Testis (tissue), 3 donors: ENCODE measurements around the gene REC8. TPM values are rescaled to one million over a fixed set of nuclear protein-coding genes. Genes with fewer than 3 reads are reported as not detected.
A peak's percentile ranks its signal among the peaks of the same experiment; 100 is the strongest.

Experiments
- DNase-seq: peaks from one replicate; pipeline ENCODE4 v3.0.0-alpha.2; 2019
- H3K27ac ChIP-seq, 2 donors: fragments of 200-600 bp; sonication (generic); one replicate each; pipeline ENCODE4 v1.5.1; 2019
- H3K27me3 ChIP-seq: fragments of 200-600 bp; sonication (generic); one replicate; pipeline ENCODE4 v1.5.1; 2019
- H3K36me3 ChIP-seq: fragments of 200-600 bp; sonication (generic); one replicate; pipeline ENCODE4 v1.5.1; 2017; ENCODE audit warnings: low read depth; ENCODE audit errors: missing control alignments
- H3K4me1 ChIP-seq: fragments of 200-600 bp; sonication (generic); one replicate; pipeline ENCODE4 v1.5.1; 2019
- H3K4me3 ChIP-seq, 2 donors: fragments of 200-600 bp; sonication (generic); one replicate each; pipeline ENCODE4 v1.5.1; 2017 to 2019
- H3K9me3 ChIP-seq: fragments of 200-600 bp; sonication (generic); one replicate; pipeline ENCODE4 v1.5.1; 2017
- CTCF ChIP-seq, 3 experiments: fragments of 450-650 bp in 2 of 3; fragments of 200-600 bp in 1 of 3; sonication (generic) in 1 of 3; IDR thresholded peaks; one replicate each; pipeline ENCODE4 v1.5.1; 2016 to 2019; ENCODE audit warnings: antibody characterized with exemption in 3 of 3, mild to moderate bottlenecking in 2 of 3, moderate library complexity in 1 of 3
- POLR2A ChIP-seq: fragments of 450-650 bp; IDR thresholded peaks from one replicate; pipeline ENCODE4 v1.6.1; 2017; ENCODE audit warnings: antibody characterized with exemption, mild to moderate bottlenecking, moderate library complexity
- WGBS, 2 donors: methylation state at CpG; one replicate each; pipeline ENCODE4 v1.1.5; 2018; 5-methylcytosine and 5-hydroxymethylcytosine counted together
- intact Hi-C: fragments of 100-400 bp; cut with DNase I; formaldehyde crosslinking; loops from one replicate; pipeline ENCODE4 v1.15.1; 2023; ENCODE audit warnings: low total_unique reads
- polyA plus RNA-seq: library from polyadenylated mRNA; stranded (reverse); fragments of 350-450 nt; fragmentation: Illumina TruSeq; extraction: RNeasy Lipid Tissue Mini Kit (QIAGEN cat#74804); gene quantifications from one replicate; pipeline ENCODE4 v1.2.3, GENCODE V29; 2014; ENCODE audit warnings: low read depth, low replicate concordance; ENCODE audit not compliant: insufficient read depth
- total RNA-seq, 2 donors: library from RNA; depleted of rRNA; stranded (reverse); fragments of >200 nt; gene quantifications; one replicate each; pipeline ENCODE4 v1.2.3, GENCODE V29; 2016

Gene REC8
- total and polyA plus RNA-seq, 3 donors from 2014 or later, result 27.7 to 58.8 (median 55.9) TPM

- Histone ChIP-seq H3K9me3 (no peaks in the 10 kb centered on the region), H3K4me3 (no peak overlapping the region), H3K36me3 (no peaks in the 10 kb centered on the region), H3K27me3 (no peaks in the 10 kb centered on the region), H3K4me1 (peaks cover 24% of the 10 kb centered on the region), H3K27ac (peak overlapping the region in 1 of 2 donors; percentile 86)
- no peak for DNase-seq
- 85 to 90% methylated on average over 8 of the region's 8 CpGs for WGBS, 2 donors
- intact Hi-C loops, result no loop called here
- TF ChIP-seq POLR2A, result no peak
- TF ChIP-seq CTCF (IDR thresholded peaks at IDR 0.05), result no peak
These were observed 34.1 kb upstream of the REC8 start for GRCh38 chr14:24137529-24138395.

GRCh38 chr14:24138396-24139271 is 33.2 kb upstream of the REC8 start:
- Histone ChIP-seq H3K27ac (no peak overlapping the region), H3K9me3 (no peaks in the 10 kb centered on the region), H3K36me3 (no peaks in the 10 kb centered on the region), H3K4me1 (peaks cover 24% of the 10 kb centered on the region), H3K4me3 (no peak overlapping the region), H3K27me3 (no peaks in the 10 kb centered on the region)
- TF ChIP-seq CTCF (IDR thresholded peaks at IDR 0.05) (no peak), POLR2A (no peak)
- no peak for DNase-seq
- intact Hi-C loops, result no loop called here
- WGBS, 2 donors, result 79 to 81% methylated on average over 11 to 13 of the region's 13 CpGs

- intact Hi-C loops, result no loop called here
- H3K36me3 ChIP-seq, result no peaks in the 10 kb centered on the region
- TF ChIP-seq POLR2A (no peak), CTCF (IDR thresholded peaks at IDR 0.05) (no peak)
- DNase-seq, result no peak
- no peak overlapping the region for H3K27ac ChIP-seq
- 81 to 91% methylated on average over 9 of the region's 9 CpGs for WGBS, 2 donors
- H3K27me3 ChIP-seq, result no peaks in the 10 kb centered on the region
- H3K4me3 ChIP-seq, result no peak overlapping the region
- peaks cover 24% of the 10 kb centered on the region for H3K4me1 ChIP-seq
- H3K9me3 ChIP-seq, result no peaks in the 10 kb centered on the region
These were observed 32.5 kb upstream of the REC8 start for GRCh38 chr14:24139272-24139934.

GRCh38 chr14:24141097-24141880 is 30.6 kb upstream of the REC8 start, which contains the start of gene EMC9:
Gene EMC9, minus strand, starts transcription at chr14:24141591. Its CDS starts 287 bp downstream, at chr14:24141304.
- intact Hi-C loops, result no loop called here
- no peak for TF ChIP-seq POLR2A
- peak; percentile 23 to 73 (median 32) for TF ChIP-seq CTCF (IDR thresholded peaks at IDR 0.05)
- no peaks in the 10 kb centered on the region for H3K27me3 ChIP-seq
- 0 to 1% methylated on average over 41 to 65 of the region's 65 CpGs for WGBS, 2 donors
- DNase-seq, result peak; percentile 100
- H3K9me3 ChIP-seq, result no peaks in the 10 kb centered on the region
- H3K4me3 ChIP-seq, result peak within 1 kb of the TSS; percentile 84 to 87
- peaks cover 26% of the 10 kb centered on the region for H3K4me1 ChIP-seq
- peak within 1 kb of the TSS; percentile 89 to 93 for H3K27ac ChIP-seq
- H3K36me3 ChIP-seq, result no peaks in the 10 kb centered on the region
